Stomach smooth muscle (tissue), 2 donors: Measurements from ENCODE around the gene SHMT1.
"Not testable (repeated sequence)": the region's sequence is repeated elsewhere in the genome, so short reads cannot be mapped to it uniquely, and the experiment has no call there.

Experiments
- H3K27ac ChIP-seq: one replicate; pipeline ENCODE4 v1.7.0; 2013; ENCODE audit warnings: mild to moderate bottlenecking, low read length, inconsistent platforms
- H3K27me3 ChIP-seq, 2 donors: one replicate each; pipeline ENCODE4 v1.7.0; 2013; ENCODE audit warnings: low read length in 2 of 2; ENCODE audit not compliant: insufficient read depth in 2 of 2, control insufficient read depth in 1 of 2
- H3K36me3 ChIP-seq, 2 donors: one replicate each; pipeline ENCODE4 v1.7.0; 2013; ENCODE audit warnings: low read length in 2 of 2; ENCODE audit not compliant: control insufficient read depth in 2 of 2, insufficient read depth in 2 of 2
- H3K4me1 ChIP-seq: one replicate; pipeline ENCODE4 v1.7.0; 2013; ENCODE audit warnings: low read length; ENCODE audit not compliant: control insufficient read depth, insufficient read depth
- H3K4me3 ChIP-seq, 2 donors: one replicate each; pipeline ENCODE4 v1.7.0; 2013; ENCODE audit warnings: low read length in 2 of 2
- H3K9ac ChIP-seq, 2 donors: one replicate each; pipeline ENCODE4 v1.7.0; 2013; ENCODE audit warnings: low read length in 2 of 2, mild to moderate bottlenecking in 1 of 2
- H3K9me3 ChIP-seq, 2 donors: one replicate each; pipeline ENCODE4 v1.7.0; 2013; ENCODE audit warnings: low read length in 2 of 2; ENCODE audit not compliant: control insufficient read depth in 2 of 2
- donor health status: healthy.
- donor health status: Pancreatic carcinoma.

SHMT1 gene

DNA sequence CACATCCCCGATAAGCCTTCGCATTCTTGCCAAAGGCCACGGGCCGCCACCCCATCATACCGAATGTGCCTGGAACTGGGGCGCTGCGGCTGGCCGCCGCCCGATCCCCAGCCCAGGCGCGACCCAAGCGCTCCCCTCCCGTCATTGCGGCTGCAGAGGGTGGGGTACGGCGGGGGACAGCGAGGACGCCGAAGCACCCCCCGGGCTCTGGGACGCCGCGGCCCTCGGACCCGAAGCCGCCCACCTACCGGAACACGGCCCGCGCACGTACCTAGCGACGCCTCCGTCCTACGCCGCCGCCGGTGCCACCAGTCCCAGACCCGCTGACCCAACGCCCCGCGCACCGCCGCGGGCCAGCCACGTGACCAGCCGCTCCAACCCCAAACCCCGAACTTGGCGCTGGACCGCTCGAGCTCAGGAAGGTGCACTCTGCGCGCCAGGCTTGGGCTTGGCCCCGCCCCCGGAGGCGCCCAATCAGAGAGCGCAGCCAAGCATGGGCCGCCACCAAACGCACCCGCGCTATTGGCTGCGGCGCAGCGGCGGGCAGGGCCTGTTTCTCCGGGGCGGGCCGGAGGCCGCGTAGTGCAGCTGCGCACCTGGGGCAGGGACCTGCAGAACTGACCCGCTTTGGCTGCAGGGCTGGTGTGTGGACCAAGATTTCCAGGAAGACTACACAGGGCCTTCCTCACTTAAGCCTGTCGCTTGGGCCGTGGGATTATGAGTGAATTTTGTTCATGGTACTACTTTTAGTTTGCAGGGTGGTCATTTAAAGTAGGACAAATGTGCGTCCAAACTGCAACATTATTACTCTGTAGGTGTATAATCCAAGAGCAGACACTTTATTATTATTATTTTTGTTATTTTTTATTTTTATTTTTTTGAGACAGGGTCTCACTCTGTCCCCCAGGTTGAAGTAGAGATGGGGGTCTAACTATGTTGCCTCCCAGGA is at the start of gene SHMT1:
TSS of gene SHMT1 (minus strand) at position 450 of the 949 bp plus-strand sequence. CDS start 7,569 bp downstream, outside the sequence.
- H3K36me3 ChIP-seq = no peaks in the 10 kb centered on the region
- H3K4me3 ChIP-seq = peak within 1 kb of the TSS; percentile 54 to 83
- H3K9ac ChIP-seq = peak within 1 kb of the TSS; percentile 29 to 73
- peaks cover 7% of the 10 kb centered on the region for H3K4me1 ChIP-seq
- peak within 1 kb of the TSS; percentile 31 for H3K27ac ChIP-seq
- H3K9me3 ChIP-seq = no peaks in the 10 kb centered on the region
- H3K27me3 ChIP-seq = no peaks in the 10 kb centered on the region

DNA sequence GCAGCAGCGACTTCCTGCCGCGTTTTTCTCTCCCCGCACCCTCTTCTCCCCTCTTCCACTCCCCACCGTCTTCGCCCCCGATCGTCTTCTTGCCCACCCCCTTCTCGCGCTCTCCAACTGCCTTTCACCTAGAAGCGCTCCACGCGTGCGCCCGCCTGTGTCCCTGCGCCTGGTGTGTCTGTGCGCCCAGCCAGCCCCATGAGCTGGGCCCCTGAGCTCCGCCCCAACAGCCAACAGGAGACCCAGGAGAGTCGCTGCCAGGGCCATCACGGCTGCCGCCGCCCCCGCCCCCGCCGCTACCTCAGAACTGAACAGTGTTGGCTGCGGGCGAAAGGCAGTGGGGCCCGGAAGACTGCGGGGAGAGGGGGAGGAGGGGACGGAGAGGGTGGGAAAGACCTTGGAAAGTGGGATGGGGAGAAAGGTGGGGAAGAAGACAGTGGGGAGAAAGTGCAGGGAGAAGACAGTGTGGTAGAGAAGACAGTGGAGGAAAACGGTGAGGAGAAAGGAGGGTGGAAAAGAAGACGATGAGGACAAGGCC is 48.7 kb upstream of the SHMT1 start:
- not testable (repeated sequence) for H3K9me3 ChIP-seq, H3K9ac ChIP-seq, H3K36me3 ChIP-seq, H3K4me1 ChIP-seq, H3K27ac ChIP-seq, H3K27me3 ChIP-seq
- peak overlapping the region in 1 of 2 donors; percentile 62 for H3K4me3 ChIP-seq

DNA sequence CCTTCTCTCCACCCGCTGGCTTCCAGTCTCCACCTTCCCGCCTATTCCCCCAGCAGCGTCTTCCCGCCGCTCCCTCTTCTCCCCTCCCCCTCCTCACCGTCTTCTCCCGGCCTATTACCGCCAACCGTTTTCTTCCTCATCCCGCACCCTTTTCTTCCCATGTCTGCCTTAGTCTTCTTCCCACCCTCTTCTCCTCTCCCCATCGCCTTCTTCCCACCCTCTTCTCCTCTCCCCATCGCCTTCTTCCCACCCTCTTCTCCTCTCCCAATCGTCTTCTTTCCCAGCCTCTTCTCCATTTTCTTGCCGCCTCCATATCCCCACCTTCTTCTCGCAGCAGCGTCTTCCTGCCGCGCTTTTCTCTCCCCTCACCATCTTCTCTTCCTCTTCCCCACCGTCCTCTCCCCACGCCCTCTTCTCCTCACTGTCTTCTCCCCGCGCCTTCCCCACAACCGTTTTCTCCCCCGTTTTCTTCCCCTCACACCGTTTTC is 48.1 kb upstream of the SHMT1 start:
- not testable (repeated sequence) for H3K4me1 ChIP-seq, H3K9me3 ChIP-seq, H3K36me3 ChIP-seq, H3K27me3 ChIP-seq
- peak overlapping the region; percentile 41 for H3K27ac ChIP-seq
- peak overlapping the region; percentile 62 to 67 for H3K4me3 ChIP-seq
- H3K9ac ChIP-seq = peak overlapping the region in 1 of 2 donors; percentile 5

DNA sequence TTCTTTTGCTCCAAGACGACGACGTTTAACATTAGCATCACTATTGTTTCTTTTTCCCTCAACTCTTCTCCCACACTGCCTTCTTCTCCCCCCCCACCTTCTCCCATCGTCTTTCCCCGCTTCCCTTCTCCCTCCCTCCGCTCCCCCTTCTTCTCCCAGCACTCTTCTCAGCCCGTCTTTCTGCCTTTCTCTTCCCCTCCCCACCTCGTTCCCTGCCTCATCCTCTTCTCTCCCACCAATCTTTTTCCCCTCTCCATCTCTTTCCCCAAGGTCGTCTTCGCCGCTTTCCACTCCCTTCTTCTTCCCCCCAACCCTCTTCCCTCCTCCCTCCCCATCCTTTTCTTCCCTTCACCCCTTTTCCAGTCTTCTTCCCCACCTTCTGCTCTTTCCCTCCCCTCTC is 47.4 kb upstream of the SHMT1 start:
- peak overlapping the region in 1 of 2 donors; percentile 49 for H3K4me3 ChIP-seq
- H3K9ac ChIP-seq, H3K27ac ChIP-seq, H3K36me3 ChIP-seq, H3K4me1 ChIP-seq, H3K9me3 ChIP-seq, H3K27me3 ChIP-seq: not testable (repeated sequence)

DNA sequence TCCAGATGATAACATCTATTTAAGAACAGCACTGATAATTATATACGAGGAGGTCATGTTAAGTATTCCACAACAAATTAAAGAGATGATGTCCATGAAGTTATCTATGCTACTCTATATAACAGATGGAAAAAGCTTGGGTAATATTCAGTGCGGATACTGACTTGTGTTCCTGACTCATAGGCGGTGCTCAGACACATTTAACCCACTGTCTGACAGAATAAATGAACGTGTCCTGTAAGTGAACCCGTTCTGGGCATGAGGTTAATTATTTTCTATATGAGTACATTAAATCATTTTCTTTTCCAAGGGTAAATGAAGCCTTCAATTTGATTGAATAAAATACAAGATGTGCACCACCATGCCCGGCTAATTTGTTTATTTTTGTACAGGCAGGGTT is 46.0 kb upstream of the SHMT1 start:
- not testable (repeated sequence) for H3K4me3 ChIP-seq, H3K27ac ChIP-seq, H3K9ac ChIP-seq

DNA sequence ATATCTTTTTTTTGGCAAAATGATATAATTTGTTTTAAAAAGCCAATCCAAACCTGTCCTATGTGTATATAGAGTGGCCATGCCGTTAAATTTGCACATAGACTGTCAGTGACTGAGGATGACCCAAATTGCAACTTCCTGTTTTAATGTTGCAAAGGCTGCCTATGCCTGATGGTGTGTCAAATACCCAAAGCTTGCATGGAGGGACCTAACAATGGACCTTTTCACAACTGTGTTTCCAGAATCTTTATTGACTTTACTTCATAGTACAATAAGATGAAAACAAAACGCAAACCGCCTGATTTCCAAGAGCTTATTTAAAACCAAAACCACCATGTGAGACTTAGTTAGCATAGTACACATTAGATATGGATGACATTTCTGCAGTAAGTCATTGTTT is 45.6 kb upstream of the SHMT1 start:
- not testable (repeated sequence) for H3K4me3 ChIP-seq, H3K36me3 ChIP-seq, H3K4me1 ChIP-seq, H3K9ac ChIP-seq, H3K27me3 ChIP-seq, H3K9me3 ChIP-seq, H3K27ac ChIP-seq

More for the DNA sequence above, 46.0 kb upstream of the SHMT1 start:
- not testable (repeated sequence) for H3K36me3 ChIP-seq, H3K4me1 ChIP-seq, H3K9me3 ChIP-seq, H3K27me3 ChIP-seq

DNA sequence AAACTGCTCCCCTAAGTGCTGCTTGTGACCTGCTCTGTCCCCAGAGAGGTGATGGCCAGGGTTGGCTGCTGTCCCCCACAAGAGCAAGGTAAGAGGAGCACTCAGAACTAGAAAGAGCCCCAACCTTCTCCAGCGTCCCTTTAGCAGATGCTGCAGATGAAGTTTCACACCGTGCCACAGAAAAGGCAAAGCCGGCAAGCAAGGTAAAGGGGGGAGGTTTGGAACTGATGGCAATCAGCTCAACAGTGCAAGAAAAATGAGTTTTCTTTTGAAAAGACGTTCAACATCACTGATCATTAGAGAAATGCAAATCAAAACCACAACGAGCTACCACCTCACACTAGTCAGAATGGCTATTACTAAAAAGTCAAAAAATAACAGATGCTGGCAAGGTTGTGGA is 40.3 kb upstream of the SHMT1 start:
- H3K4me1 ChIP-seq, H3K4me3 ChIP-seq, H3K9ac ChIP-seq, H3K27ac ChIP-seq, H3K27me3 ChIP-seq, H3K36me3 ChIP-seq, H3K9me3 ChIP-seq: not testable (repeated sequence)

DNA sequence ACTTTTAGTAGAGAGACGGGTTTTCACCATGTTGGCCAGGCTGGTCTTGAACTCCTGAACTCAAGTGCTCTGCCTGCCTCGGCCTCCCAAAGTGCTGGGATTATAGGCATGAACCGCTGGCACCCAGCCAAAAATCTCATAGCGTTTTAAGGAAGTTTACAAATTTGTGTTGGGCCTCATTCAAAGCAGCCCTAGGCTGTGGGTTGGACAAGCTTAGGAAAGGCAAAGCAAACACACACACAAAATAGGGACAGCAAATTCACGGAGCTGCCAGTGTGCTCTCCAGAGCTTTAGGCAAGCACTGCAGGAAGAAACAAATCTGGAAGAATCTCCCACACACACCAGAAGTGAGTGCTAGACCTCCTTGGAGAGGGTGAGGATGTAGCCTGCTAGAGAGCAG is 39.8 kb upstream of the SHMT1 start:
- not testable (repeated sequence) for H3K9me3 ChIP-seq, H3K27ac ChIP-seq, H3K9ac ChIP-seq, H3K36me3 ChIP-seq, H3K4me3 ChIP-seq, H3K27me3 ChIP-seq, H3K4me1 ChIP-seq

DNA sequence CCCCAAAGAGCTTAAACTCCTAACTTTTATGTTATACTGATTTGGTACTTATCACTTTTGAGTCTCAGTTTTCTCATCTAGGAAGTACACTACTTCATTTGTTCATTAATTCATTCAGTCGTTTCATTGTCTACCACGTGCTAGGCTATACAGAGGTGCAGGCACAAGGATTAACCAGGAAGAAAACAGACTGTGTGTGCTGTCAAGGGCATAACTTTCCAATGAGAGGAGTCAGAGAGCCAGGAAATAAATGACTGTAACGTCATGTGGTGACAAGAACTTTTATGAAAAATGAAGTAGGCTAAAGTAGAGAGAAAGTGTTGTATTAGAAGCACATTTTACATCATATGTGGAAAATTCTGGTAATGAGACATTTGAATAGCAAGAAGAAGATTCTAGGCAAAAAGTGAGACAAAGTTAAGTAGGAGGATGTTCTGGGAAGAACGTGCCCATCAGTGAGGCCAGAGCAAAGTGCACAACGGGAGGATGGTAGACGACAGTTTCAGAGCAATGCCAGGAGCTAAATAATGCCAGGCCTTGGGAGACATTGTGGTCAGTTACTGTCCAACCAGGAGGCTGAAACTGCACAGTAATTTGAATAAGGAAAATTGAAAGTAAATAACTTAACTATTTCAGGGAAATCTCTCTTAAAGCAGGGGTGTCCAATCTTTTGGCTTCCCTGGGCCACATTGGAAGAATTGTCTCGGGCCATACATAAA is 38.7 kb upstream of the SHMT1 start:
- not testable (repeated sequence) for H3K4me1 ChIP-seq, H3K27ac ChIP-seq, H3K9me3 ChIP-seq, H3K4me3 ChIP-seq, H3K9ac ChIP-seq, H3K36me3 ChIP-seq, H3K27me3 ChIP-seq

DNA sequence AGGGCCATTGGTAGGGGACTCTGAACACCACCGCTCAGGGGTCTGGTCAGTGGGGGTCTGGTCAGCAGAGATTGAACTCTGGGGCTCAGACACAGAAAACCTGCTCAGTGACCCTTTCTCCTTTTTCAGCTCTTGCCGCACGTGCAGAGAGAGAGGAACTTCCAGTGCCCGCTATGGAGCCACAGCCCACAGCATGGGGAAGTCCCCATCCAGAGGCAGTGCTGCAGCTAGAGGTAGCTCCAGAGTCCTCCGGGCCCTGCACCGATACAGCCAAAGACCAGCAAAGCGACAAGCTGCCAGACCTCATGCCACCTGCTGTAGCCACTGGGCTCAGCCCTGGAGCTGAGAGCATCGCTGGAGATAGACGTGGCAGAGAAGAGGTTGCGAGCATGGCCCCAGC is 25.4 kb upstream of the SHMT1 start:
- not testable (repeated sequence) for H3K27me3 ChIP-seq, H3K9ac ChIP-seq, H3K4me3 ChIP-seq, H3K36me3 ChIP-seq, H3K27ac ChIP-seq, H3K4me1 ChIP-seq, H3K9me3 ChIP-seq

DNA sequence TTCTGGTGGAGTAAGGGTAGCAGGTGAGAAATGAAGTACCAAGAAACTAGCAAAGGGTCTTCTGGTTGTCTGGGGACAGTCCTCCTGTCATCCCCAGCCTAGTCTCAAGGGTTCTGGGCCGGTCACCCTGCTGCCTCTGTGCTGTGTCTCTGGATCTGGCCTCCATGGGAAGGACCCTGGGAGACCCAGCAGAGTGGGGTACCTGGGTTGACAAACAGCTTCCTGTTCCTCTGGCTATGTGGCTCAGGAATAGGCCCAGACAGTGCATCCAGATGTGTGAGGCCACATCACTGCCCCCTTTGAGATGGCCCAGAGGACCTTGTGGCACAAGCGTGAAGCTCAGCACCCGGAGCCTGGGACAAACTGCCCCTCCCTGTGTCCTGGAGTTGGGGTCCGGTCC is 24.9 kb upstream of the SHMT1 start:
- H3K4me1 ChIP-seq, H3K27me3 ChIP-seq, H3K9ac ChIP-seq, H3K4me3 ChIP-seq, H3K9me3 ChIP-seq, H3K27ac ChIP-seq, H3K36me3 ChIP-seq: not testable (repeated sequence)
